Measurements from ENCODE around the gene SLC25A48.
A peak's percentile ranks its signal among the peaks of the same experiment; 100 is the strongest.

SLC25A48 gene

GRCh38 chr5:135885031-135885430 is 50.6 kb downstream of the SLC25A48 start:
- DNase-seq: no peak

DNA sequence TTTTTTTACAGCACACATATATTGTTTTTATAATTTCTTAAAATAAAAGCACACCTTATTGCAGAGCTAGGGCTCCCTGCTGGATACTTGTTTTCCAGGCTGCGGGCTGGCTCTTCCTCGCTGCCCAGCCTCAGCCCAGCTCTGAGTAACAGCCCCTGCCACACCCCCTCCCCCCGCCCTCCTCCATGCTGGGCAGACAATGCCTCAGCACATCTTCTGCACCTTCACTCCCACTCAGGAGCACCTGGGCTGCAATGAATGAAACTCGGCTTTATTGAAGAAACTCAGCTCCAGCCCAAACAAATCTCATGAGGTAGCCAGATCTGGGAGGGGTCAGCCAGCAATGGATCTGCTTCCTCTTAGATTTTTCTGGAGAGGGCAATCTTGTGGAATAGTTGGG is 51.7 kb downstream of the SLC25A48 start:
- no peak for DNase-seq

DNA sequence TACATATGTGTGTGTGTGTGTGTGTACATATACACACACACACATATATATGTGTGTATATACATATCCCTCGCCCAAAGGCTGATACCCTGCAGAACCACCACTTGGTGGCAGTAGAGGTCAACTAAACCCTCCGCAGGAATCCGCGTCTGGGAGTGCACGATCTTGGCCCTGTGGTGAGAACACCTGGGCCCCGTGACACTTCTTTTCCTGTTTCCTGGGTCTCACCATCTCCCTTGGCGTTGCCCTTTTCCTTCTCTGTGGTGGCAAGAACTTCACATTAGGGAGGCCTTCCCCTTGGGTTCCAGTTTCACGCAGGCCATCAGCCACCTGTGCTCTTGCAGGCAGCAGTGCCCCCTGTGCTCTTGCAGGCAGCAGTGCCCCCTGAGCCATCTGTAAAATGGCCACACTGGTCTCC is 53.0 kb downstream of the SLC25A48 start:
- DNase-seq: peak; percentile 45

GRCh38 chr5:135887881-135888614 is 53.6 kb downstream of the SLC25A48 start:
- DNase-seq: no peak

DNA sequence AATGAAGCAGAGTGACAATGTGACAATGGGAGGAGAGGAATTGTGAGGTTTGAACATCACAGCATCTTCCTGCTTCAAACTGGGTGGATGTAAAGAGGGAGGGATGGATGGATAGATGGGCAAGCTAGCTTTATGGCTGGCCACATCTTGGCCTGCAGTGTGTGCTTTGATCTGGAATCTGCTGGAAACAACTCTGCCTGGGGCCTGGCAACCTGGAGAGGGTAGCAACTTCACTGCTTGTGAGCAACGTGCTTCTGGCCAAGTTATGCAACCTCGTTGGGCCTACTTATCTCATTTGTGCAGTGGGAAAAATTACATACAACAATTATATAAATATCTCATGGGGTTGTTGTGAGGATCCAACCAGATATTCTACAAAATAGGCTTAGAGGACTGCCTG is 55.8 kb downstream of the SLC25A48 start:
- DNase-seq: no peak

GRCh38 chr5:135890867-135891266 is 56.4 kb downstream of the SLC25A48 start:
- DNase-seq: no peak

GRCh38 chr5:135891268-135891667 is 56.8 kb downstream of the SLC25A48 start:
- DNase-seq: no peak

DNA sequence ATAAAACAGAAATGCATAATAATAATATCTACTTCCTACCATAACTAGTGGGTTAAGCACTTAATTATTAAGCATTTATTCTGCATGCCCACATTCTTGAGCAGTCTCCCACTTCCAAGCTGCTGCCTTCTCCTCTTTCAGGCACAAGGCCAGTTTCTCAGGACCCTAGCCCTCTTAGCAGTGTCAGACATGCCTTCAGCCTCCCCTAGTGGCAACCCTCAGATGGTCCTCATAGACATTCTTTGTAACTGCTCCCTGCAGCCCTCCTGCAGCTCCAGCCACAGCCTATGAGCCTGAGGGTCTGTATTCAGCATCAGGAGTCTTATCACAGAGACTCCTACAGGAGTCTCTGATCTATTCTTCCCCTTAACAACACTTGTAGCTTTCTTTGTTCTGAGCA is 57.3 kb downstream of the SLC25A48 start:
- no peak for DNase-seq

GRCh38 chr5:135894276-135894675 is 59.8 kb downstream of the SLC25A48 start:
- DNase-seq: no peak

DNA sequence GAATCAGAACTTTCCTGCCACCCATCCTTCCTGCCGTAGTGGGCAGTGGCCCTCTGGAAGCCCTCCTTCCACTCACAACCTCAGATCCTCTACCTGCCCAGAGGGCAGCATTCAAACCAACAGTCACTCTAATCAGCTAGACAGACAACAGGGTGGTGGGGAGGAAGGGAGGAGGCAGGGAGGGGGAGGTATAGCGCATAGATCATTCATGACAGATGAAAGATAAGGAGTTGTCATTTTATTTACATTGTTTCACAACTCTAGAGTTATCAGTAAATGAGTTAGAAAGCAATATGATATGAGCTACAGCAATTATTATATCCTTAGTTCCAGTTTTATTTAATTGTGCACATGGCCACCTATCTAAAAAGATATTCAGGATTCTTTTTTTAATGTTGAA is 60.3 kb downstream of the SLC25A48 start:
- no peak for DNase-seq

GRCh38 chr5:135895474-135896006 is 61.1 kb downstream of the SLC25A48 start, which contains the start of gene IL9:
Gene IL9, minus strand, starts transcription at chr5:135895841. Its CDS starts 25 bp downstream, at chr5:135895816.
- DNase-seq: no peak

GRCh38 chr5:135898651-135899050 is 64.2 kb downstream of the SLC25A48 start:
- DNase-seq: no peak

- no peak for DNase-seq
These were observed 65.8 kb downstream of the SLC25A48 start for GRCh38 chr5:135900276-135900675.

DNA sequence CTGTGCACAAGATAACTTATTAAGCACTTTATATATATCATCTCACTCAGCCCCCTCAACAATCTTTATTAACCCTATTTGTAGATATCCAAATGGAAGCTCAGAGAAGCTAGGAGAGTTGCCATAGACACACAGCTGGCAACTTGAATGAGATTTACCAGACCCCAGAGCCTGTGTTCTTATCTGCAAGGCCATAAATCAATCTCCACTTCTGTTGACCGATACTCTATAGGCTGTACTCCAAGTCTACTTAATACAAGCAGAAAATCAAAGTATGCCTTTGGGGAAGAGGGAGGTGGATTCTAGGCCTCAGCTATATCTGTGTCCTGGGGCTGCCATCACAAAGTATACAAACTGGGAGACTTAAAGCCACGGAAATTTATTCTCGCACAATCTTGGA is 67.2 kb downstream of the SLC25A48 start:
- DNase-seq: no peak

DNA sequence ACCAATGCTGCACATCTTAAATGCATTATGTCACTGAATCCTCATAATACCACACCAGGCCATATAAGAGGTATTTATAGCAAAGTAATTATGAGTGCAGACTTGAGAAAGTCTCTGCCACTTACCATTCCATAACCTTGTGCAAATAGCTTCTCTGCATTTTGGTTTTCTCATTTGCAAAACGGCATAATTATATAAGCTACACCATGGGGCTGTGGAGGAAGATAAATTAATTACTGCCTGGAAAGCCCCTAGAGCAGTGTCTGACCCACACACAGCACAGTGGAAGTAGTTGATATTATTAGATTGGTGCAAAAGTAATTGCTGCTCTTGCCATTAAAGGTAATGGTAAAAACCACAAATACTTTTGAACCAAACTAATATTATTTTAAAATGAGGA is 70.7 kb downstream of the SLC25A48 start:
- DNase-seq: no peak

DNA sequence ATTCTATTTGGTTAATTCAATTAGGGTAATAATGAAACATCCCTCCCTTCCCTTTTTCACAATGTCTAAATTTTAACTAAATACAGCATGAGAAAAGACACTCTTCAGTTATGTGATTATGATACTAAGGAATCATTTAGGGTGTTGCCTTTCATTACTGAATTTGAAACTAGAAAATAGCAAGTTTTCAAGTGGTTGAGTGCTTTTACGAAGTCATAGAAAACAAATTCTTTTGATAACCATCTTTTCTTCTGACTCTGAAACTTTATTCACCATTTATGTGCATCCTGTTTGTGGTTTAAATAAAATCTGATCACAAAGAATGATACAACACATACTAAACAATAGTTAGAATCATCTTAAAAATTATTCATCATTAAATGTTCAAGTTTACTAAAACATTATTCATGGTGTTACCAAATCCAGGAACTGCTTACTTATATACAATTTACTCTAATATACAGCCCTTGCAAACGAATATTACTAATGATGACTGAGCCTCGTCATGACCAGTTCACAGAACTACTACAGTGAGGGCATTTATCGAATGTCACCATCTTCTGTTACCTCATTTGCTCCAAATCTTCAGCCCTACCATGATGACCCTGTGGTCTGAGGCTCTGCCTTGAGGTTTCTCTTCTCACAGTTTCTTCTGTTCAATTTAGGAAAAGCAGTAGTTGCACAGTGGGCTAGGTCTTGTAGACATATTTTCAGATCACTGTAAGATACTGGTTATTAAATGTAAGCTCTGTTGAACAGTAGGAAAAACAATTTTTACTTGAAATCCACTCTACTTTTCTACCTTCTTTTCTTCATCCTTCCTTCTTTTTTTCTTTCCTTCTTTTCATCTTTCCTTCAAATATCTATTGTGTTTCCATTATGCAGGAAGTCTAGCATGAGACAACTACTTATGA is 79.5 kb downstream of the SLC25A48 start:
- DNase-seq: no peak

DNA sequence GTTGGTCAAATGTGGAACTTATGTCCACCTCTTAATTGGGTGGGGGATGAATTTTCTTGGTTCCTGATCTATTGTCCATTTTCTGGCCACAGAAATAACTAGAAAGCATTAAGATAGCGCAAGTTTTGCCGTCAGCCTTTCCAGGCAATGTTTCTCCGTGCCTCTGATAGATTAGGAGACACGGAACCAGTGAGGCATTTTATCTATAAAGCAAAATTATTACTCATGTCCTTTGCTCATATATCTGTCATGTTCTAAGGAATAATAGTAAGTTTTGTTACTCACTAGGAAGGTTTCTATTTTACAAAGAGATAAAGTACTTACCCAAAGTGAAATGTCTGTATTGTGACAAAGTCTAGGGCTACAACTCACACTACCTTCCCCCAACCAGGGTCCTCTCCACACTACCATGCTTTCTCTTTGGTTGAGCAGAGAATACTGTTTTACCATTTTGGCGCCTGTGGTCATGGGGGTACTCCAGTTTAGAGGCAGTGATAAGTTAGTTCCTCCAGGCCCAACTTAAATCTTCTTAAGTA is 81.1 kb downstream of the SLC25A48 start:
- no peak for DNase-seq

DNA sequence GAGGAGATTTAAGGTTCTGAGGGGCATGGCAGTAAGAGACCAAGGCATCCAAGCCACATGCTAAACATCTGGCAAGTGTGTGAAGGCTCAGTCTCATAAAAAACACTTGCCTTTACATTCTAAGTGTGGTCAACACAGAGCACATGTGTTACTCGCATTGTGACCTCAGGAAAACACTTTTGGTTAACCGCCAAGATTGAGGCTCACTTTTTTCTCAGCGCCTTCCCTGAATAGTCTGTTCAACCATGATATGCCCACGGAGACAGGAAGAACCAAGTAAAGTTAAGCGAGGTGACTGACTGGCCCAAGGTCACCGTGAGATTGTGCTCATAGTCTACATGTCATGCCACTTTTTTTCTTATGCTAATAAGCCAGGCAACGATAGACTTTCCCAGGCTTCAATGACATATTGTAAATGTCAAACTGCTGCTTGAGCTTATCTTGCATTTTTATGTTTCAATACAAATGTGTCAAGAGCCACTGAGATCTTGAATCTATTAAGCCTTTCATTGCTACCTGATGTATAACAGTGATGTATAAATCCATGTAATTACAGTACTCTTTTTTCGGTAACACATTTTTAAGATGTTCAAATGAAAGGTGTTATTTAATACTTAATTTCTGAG is 82.3 kb downstream of the SLC25A48 start:
- DNase-seq: no peak

- no peak for DNase-seq
These were observed 85.7 kb downstream of the SLC25A48 start for GRCh38 chr5:135920199-135920598.

DNA sequence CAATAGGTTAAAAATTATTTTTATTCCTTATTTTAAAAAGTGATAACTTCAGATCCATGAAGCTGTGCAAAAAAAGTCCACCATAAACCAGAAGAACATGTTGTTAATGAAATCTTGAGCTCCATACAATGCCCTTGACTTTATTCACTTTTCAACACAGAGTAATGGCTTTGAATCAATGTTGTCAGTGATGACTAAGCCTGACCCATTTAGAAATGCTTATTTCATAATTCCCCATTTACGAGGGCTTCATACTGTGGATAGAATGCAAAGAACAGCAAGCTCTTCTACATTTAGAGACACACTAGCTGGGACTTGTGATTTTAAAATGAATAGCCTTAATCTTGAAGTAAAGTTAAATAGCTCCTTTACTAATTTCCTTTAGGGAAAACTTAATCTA is 86.9 kb downstream of the SLC25A48 start:
- DNase-seq: no peak

- DNase-seq: no peak
These were observed 95.8 kb downstream of the SLC25A48 start for GRCh38 chr5:135930029-135930948.

DNA sequence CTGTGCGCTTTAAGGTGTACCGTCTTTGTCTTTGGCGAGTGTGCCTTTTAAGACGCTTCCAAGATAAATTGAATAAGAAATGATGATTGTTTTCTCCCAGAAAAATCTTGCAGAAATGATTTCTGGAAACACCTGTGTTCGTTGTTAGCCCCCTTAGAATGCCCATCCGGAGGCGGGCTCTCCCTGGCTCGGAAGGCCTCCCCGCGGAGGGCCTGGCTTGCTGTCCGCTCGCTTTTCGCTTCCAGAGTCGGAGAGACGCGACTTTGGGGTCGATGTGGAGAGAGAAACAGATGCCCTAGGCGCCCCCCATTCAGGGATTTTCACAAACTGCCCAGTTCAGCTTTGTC is 96.5 kb downstream of the SLC25A48 start:
- DNase-seq: no peak

Measured in activated effector memory CD4-positive, alpha-beta T cell treated with Interleukin-2 at 50 U/mL for 16 hours (primary cell).